HG03378 (cell line): Measurements from ENCODE around the gene ZNF783.
"Not testable (repeated sequence)": the region's sequence is repeated elsewhere in the genome, so short reads cannot be mapped to it uniquely, and the experiment has no call there.

Experiments
- ATAC-seq: cut with Tn5 transposase; IDR thresholded peaks from one replicate; pipeline ENCODE4 v1.9.1; 2021; ENCODE audit warnings: mild to moderate bottlenecking, moderate library complexity; ENCODE audit not compliant: unreplicated experiment

Gene ZNF783

DNA sequence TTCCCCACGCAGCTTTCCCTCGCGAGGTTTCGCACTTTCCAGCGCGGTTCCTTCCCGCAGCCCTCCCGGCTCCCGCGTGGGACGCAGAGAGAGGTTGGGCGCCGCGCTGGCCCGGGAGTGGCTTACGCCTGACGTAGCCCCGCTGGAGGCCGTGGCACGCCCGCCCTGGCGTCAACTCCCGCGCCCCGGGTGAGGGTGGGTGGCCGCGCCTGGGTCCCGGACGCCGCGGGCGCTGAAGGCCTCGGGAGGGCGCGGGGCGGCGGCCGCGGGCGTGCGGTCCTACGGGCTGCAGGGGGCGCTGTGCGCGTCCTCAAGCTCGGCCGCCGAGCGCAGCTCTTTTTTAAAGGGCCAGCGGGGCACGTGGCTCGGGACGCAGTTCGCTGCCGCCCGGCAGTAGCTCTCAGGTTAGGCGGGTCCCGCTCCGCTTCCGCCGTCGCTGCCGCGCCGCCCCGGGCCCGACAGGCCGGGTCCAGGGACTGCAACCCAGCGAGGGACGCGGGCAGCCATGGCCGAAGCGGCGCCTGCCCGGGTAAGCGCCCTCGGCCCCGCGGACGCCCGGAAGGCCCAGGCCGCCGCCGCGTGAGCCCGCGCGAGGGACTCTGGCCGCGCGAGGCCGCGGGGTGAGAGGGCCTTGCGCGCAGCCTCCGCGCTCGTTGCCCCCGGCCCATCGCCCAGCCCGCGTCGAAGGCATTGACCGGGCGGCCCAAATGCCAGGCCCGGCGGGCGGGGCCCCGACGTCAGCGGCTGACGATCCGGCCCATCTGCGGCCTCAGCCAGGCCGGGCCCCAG is at the start of gene ZNF783:
Gene ZNF783, plus strand, starts transcription at position 368 of the 789 bp plus-strand sequence. Its CDS starts 138 bp downstream, at position 506.
- ATAC-seq: peak; percentile 76

GRCh38 chr7:149214020-149214720 is 47.8 kb upstream of the ZNF783 start:
- no peak for ATAC-seq

GRCh38 chr7:149216402-149216801 is 45.6 kb upstream of the ZNF783 start:
- no peak for ATAC-seq

GRCh38 chr7:149217570-149217969 is 44.4 kb upstream of the ZNF783 start:
- no peak for ATAC-seq

DNA sequence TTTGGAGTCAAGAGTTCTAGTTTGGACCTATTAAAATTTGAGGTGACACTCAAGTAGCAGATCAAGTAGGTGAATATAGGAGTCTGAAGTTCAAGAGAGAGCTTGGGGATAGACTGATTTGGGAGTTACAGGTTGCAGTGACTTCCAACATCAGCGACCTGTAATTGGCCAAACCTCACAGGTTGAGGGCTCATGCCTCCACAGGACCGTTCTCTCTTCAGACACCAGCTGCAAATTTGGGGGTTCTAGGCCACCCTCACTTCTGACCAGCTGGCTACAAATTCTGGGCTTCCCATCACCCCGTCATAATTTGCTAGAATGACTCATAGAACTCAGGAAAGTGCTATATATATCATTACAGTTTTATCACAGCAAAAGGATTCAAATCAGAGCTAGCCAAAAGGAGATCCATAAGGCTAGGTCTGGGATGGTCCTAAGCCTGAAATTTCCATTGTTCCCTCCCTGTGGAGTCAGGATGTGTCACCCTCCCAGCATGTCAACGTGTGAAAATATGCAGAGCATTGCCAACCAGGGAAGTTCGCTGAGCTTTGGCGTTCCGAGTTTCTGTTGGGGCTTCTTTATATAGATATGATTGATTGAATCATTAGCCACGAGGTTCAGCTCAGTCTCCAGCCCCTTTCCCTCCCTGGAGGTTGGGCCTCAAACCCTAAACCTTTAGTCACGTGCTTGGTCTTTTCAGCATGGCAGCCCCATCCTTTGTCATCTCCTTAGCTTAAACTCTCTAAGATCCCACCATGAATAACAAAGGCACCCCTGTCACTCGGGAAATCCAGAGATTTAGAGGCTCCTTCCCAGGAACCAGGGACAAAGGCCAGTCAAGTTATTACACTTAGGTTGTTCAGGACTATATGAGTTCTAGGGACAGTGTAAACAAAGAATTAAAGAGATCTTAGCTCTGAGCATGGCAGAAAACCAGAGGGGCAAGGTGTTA is 43.3 kb upstream of the ZNF783 start:
- ATAC-seq: no peak

DNA sequence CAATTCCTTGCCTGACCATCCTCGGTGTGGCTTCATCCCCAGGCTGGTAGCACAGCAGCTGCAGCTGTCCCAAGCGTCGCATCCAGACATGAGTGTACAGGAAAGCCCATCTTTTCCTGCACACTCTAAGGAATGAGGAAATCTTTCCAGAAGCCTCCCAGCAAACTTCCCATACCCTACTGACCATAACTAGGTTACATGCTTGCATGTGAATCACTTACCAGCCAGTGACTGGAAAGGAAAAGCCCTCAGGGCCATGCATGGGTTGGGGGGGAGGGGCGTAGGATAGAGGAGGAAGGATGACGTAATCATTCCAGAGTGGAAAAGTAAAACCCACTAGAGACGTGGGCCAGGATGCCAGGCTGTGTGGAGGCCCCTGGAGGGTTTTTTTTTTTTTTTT is 41.5 kb upstream of the ZNF783 start:
- no peak for ATAC-seq

DNA sequence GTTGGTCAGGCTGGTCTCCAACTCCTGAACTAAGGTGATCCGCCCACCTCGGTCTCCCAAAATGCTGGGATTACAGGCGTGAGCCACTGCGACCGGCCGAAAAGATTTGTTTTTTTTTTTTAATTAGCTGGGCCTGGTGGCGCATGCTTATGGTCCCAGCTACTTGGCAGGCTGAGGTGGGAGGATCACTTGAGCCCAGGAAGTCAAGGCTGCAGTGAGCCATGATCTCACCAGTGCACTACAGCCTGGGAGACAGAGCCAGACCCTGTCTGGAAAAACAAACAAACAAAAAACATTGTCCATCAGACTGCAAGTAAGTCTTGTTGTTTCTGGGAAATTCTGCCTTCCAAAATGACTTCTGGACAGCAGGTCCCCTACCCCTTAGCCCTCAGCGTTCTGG is 38.8 kb upstream of the ZNF783 start:
- ATAC-seq: no peak

- ATAC-seq: no peak
Observed at GRCh38 chr7:149223761-149224160, 38.2 kb upstream of the ZNF783 start.

- ATAC-seq: no peak
Observed at GRCh38 chr7:149224352-149224751, 37.6 kb upstream of the ZNF783 start.

DNA sequence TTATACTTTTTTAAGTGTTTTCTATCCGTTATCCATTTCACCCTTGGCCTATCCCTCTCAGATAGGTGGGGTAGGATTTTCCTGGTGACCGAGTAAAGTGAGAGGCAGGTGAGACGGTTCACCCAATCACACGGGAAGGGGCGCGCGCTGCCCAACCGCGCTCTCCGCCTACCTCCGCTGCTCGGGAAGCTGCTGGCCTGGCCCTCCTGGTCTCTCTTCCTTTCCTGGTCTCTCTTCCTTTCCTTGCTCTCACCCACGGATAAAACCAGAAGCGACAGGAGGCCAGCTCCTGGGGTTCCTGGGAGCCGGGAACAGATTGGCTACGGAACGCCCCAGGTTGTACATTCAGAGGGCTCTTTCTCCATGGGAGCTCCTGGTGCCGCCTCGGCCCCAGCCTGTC is 36.9 kb upstream of the ZNF783 start:
- no peak for ATAC-seq

DNA sequence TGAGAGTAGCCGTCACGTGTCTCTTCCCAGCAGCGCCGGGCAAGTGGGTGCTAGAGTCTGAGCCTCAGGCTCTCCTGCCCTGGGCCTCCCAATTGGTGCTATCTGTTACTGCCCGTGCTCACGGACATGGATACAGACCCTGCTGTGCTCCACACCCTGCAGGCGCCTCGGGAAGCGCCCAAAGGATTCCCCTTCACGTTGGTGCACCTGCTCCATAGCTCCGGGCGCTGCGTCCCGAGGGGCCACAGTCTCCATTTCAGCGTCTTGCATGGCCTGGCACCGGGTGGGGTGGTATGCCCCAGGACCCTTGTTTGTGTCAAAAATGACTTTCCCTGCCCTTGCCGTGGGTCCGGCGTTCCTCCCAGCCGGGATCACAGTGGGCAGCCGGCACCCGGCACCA is 36.3 kb upstream of the ZNF783 start:
- no peak for ATAC-seq

DNA sequence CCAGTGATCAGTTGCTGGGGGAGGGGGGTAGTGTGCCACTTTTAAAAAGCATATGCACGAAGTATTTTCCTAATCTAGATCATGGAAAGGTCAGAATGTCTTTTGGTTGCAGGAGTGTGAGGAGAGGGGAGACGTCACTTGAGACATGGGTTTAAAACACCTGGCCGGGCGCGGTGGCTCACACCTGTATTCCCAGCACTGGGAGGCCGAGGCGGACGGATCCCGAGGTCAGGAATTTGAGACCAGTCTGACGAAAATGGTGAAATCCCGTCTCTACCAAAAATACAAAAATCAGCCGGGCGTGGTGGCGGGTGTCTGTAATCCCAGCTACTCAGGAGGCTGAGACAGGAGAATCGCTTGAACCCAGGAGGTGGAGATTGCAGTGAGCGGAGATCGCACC is 35.6 kb upstream of the ZNF783 start:
- not testable (repeated sequence) for ATAC-seq

DNA sequence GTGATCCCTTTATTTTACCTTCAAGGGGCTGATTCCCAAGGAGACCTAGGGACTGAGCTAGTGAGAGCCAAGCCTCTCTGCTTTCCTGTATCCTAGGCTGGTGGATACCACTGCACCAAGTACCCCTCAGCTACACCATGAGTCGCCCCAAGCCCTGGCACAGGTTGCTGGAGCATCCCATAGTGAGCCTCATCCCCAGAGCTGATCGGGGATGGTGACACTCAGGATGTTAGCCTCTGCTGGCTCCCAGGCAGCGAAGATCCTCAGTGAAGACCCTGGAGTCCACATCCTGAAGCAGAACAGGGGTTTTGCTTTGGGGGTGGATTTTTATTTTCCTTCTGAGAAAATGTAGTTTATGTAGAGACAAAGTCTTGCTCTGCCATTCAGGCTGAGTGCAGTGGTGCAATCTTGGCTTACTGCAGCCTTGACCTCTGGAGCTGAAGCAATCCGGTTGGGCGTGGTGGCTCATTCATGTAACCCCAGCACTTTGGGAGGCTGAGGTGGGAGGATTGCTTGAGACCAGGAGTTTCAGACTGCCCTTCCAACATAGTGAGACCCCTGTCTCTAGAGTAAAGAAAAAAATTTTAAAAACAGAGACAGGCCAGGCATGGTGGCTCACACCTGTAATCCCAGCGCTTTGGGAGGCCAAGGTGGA is 35.0 kb upstream of the ZNF783 start:
- no peak for ATAC-seq

GRCh38 chr7:149228831-149229471 is 33.0 kb upstream of the ZNF783 start:
- ATAC-seq: no peak

- no peak for ATAC-seq
Observed at GRCh38 chr7:149229526-149229925, 32.5 kb upstream of the ZNF783 start.

GRCh38 chr7:149232362-149232761 is 29.6 kb upstream of the ZNF783 start:
- ATAC-seq: no peak

DNA sequence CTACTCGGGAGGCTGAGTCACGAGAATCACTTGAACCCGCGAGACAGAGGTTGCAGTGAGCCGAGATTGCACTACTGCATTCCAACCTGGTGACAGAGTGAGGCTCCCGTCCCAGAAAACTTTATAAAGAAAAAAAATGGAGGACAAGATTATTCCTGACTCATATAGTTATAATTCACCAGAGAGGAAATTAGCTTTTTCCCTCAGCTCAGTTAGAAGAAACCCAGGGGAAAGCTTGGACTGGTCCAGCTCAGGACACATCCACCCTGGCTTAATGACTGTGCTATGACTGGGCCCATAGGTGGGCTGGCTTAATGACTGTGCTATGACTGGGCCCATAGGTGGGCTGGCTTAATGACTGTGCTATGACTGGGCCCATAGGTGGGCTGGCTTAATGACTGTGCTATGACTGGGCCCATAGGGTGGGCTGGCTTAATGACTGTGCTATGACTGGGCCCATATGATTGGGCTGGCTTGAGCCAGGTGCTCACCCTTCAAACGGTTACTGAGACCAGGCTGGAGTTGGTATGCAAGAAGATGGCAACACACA is 28.3 kb upstream of the ZNF783 start:
- ATAC-seq: not testable (repeated sequence)

GRCh38 chr7:149237502-149237901 is 24.5 kb upstream of the ZNF783 start:
- no peak for ATAC-seq

- no peak for ATAC-seq
Observed at GRCh38 chr7:149238051-149238450, 23.9 kb upstream of the ZNF783 start.
